Measurements from ENCODE around the gene RTP2.

The RTP2 gene

DNA sequence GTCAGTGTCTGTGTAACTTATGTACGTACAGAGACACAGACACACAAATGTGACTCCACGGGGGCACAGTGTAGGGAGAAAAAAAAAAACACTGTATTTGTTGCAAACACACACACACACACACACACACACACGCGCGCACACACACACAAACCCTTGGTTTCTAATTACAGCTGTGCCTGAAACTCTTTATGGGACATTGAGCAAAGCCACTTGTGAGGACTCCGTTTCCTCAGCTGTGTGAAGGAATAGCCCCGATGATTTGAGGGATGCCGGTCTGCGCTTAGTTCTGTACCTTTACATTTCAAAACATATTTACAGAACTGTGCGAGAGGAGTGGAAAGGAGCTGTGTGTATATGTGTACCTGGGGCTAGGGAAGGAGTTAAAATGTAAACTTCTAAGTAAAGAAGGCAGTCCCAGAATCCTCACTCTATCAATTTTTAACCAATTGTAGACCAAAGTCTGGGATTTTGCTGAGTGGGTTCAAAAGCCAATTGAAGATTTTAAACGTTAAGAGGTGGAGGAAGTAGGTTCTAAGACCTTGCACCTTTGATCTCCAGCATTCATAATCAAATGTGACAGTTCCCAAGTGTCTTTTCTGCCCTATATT, 48.3 kb upstream of the RTP2 start (continued):
- TF ChIP-seq, protein P1, sequence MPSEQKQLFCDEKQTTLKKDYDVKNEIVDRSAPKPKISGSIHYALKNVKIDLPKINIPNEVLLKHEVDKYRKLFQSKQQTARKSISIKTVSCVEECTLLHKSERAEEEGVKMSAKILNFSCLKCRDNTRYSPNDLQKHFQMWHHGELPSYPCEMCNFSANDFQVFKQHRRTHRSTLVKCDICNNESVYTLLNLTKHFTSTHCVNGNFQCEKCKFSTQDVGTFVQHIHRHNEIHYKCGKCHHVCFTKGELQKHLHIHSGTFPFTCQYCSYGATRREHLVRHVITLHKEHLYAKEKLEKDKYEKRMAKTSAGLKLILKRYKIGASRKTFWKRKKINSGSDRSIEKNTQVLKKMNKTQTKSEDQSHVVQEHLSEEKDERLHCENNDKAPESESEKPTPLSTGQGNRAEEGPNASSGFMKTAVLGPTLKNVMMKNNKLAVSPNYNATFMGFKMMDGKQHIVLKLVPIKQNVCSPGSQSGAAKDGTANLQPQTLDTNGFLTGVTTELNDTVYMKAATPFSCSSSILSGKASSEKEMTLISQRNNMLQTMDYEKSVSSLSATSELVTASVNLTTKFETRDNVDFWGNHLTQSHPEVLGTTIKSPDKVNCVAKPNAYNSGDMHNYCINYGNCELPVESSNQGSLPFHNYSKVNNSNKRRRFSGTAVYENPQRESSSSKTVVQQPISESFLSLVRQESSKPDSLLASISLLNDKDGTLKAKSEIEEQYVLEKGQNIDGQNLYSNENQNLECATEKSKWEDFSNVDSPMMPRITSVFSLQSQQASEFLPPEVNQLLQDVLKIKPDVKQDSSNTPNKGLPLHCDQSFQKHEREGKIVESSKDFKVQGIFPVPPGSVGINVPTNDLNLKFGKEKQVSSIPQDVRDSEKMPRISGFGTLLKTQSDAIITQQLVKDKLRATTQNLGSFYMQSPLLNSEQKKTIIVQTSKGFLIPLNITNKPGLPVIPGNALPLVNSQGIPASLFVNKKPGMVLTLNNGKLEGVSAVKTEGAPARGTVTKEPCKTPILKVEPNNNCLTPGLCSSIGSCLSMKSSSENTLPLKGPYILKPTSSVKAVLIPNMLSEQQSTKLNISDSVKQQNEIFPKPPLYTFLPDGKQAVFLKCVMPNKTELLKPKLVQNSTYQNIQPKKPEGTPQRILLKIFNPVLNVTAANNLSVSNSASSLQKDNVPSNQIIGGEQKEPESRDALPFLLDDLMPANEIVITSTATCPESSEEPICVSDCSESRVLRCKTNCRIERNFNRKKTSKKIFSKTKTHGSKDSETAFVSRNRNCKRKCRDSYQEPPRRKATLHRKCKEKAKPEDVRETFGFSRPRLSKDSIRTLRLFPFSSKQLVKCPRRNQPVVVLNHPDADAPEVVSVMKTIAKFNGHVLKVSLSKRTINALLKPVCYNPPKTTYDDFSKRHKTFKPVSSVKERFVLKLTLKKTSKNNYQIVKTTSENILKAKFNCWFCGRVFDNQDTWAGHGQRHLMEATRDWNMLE (tag by site-specific recombination; conservative IDR thresholded peaks at IDR 0.05; ENCODE audit: low read depth), result no peak
- TF ChIP-seq ZNF654 (tag by site-specific recombination; IDR thresholded peaks at IDR 0.05; ENCODE audit: low read depth) (no peak), ZNF37A (tag by site-specific recombination; IDR thresholded peaks at IDR 0.05) (no peak), KLF7 (tag by site-specific recombination; IDR thresholded peaks at IDR 0.05; ENCODE audit: borderline replicate concordance) (no peak), HOXD13 (CRISPR knock-in tag; IDR thresholded peaks at IDR 0.05; ENCODE audit: borderline replicate concordance) (no peak), ZNF391 (tag by site-specific recombination; IDR thresholded peaks at IDR 0.05; ENCODE audit: borderline replicate concordance, low read depth) (0 out of 2 replicates have a peak, but pooled peaks have one; percentile 36), ZXDB (tag by site-specific recombination; IDR thresholded peaks at IDR 0.05) (peak; percentile 56; the same call in 1 of the 2 replicates), ZNF10 (tag by site-specific recombination; IDR thresholded peaks at IDR 0.05) (no peak), ZFP41 (tag by site-specific recombination; IDR thresholded peaks at IDR 0.05; ENCODE audit: borderline replicate concordance) (no peak), ZNF664 (tag by site-specific recombination; IDR thresholded peaks at IDR 0.05) (no peak), SCRT1 (tag by site-specific recombination; IDR thresholded peaks at IDR 0.05; ENCODE audit: borderline replicate concordance) (peak; percentile 79), ZSCAN30 (tag by site-specific recombination; IDR thresholded peaks at IDR 0.05) (no peak), ZNF707 (tag by site-specific recombination; IDR thresholded peaks at IDR 0.05) (no peak), ZNF792 (tag by site-specific recombination; IDR thresholded peaks at IDR 0.05) (no peak), ZBTB8A (tag by site-specific recombination; IDR thresholded peaks at IDR 0.05) (no peak), ZNF138 (tag by site-specific recombination; IDR thresholded peaks at IDR 0.05; ENCODE audit: borderline replicate concordance) (no peak), ZNF292 (tag by site-specific recombination; IDR thresholded peaks at IDR 0.05; ENCODE audit: borderline replicate concordance, low read depth) (no peak), ZNF610 (tag by site-specific recombination; IDR thresholded peaks at IDR 0.05; ENCODE audit: borderline replicate concordance) (no peak), ZNF473 (tag by site-specific recombination; IDR thresholded peaks at IDR 0.05) (no peak)
- TF ChIP-seq, protein P2, sequence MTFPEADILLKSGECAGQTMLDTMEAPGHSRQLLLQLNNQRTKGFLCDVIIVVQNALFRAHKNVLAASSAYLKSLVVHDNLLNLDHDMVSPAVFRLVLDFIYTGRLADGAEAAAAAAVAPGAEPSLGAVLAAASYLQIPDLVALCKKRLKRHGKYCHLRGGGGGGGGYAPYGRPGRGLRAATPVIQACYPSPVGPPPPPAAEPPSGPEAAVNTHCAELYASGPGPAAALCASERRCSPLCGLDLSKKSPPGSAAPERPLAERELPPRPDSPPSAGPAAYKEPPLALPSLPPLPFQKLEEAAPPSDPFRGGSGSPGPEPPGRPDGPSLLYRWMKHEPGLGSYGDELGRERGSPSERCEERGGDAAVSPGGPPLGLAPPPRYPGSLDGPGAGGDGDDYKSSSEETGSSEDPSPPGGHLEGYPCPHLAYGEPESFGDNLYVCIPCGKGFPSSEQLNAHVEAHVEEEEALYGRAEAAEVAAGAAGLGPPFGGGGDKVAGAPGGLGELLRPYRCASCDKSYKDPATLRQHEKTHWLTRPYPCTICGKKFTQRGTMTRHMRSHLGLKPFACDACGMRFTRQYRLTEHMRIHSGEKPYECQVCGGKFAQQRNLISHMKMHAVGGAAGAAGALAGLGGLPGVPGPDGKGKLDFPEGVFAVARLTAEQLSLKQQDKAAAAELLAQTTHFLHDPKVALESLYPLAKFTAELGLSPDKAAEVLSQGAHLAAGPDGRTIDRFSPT (tag by site-specific recombination; IDR thresholded peaks at IDR 0.05), result peak; percentile 3; the same call in 1 of the 2 replicates
- TF ChIP-seq, protein P3, sequence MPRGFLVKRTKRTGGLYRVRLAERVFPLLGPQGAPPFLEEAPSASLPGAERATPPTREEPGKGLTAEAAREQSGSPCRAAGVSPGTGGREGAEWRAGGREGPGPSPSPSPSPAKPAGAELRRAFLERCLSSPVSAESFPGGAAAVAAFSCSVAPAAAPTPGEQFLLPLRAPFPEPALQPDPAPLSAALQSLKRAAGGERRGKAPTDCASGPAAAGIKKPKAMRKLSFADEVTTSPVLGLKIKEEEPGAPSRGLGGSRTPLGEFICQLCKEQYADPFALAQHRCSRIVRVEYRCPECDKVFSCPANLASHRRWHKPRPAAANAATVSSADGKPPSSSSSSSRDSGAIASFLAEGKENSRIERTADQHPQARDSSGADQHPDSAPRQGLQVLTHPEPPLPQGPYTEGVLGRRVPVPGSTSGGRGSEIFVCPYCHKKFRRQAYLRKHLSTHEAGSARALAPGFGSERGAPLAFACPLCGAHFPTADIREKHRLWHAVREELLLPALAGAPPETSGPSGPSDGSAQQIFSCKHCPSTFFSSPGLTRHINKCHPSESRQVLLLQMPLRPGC (tag by site-specific recombination; IDR thresholded peaks at IDR 0.05), result no peak
- TF ChIP-seq, protein P4, sequence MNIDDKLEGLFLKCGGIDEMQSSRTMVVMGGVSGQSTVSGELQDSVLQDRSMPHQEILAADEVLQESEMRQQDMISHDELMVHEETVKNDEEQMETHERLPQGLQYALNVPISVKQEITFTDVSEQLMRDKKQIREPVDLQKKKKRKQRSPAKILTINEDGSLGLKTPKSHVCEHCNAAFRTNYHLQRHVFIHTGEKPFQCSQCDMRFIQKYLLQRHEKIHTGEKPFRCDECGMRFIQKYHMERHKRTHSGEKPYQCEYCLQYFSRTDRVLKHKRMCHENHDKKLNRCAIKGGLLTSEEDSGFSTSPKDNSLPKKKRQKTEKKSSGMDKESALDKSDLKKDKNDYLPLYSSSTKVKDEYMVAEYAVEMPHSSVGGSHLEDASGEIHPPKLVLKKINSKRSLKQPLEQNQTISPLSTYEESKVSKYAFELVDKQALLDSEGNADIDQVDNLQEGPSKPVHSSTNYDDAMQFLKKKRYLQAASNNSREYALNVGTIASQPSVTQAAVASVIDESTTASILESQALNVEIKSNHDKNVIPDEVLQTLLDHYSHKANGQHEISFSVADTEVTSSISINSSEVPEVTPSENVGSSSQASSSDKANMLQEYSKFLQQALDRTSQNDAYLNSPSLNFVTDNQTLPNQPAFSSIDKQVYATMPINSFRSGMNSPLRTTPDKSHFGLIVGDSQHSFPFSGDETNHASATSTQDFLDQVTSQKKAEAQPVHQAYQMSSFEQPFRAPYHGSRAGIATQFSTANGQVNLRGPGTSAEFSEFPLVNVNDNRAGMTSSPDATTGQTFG (tag by site-specific recombination; IDR thresholded peaks at IDR 0.05; ENCODE audit: borderline replicate concordance), result no peak
- TF ChIP-seq, protein P5, sequence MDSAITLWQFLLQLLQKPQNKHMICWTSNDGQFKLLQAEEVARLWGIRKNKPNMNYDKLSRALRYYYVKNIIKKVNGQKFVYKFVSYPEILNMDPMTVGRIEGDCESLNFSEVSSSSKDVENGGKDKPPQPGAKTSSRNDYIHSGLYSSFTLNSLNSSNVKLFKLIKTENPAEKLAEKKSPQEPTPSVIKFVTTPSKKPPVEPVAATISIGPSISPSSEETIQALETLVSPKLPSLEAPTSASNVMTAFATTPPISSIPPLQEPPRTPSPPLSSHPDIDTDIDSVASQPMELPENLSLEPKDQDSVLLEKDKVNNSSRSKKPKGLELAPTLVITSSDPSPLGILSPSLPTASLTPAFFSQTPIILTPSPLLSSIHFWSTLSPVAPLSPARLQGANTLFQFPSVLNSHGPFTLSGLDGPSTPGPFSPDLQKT (IDR thresholded peaks at IDR 0.05; ENCODE audit: borderline replicate concordance, low read depth, low read length), result no peak
- TF ChIP-seq, protein P6, sequence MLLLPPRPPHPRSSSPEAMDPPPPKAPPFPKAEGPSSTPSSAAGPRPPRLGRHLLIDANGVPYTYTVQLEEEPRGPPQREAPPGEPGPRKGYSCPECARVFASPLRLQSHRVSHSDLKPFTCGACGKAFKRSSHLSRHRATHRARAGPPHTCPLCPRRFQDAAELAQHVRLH (tag by site-specific recombination; IDR thresholded peaks at IDR 0.05), result no peak
- TF ChIP-seq, protein P7, sequence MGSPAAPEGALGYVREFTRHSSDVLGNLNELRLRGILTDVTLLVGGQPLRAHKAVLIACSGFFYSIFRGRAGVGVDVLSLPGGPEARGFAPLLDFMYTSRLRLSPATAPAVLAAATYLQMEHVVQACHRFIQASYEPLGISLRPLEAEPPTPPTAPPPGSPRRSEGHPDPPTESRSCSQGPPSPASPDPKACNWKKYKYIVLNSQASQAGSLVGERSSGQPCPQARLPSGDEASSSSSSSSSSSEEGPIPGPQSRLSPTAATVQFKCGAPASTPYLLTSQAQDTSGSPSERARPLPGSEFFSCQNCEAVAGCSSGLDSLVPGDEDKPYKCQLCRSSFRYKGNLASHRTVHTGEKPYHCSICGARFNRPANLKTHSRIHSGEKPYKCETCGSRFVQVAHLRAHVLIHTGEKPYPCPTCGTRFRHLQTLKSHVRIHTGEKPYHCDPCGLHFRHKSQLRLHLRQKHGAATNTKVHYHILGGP (tag by site-specific recombination; IDR thresholded peaks at IDR 0.05), result no peak
